GM19395 (cell line): ENCODE data around the gene SCP2.
"Not testable (repeated sequence)": the region's sequence is repeated elsewhere in the genome, so short reads cannot be mapped to it uniquely, and the experiment has no call there.

Source experiments
- ATAC-seq: cut with Tn5 transposase; IDR thresholded peaks from one replicate; pipeline ENCODE4 v1.9.1; 2021; ENCODE audit warnings: mild to moderate bottlenecking, moderate library complexity; ENCODE audit not compliant: unreplicated experiment

Gene SCP2

DNA sequence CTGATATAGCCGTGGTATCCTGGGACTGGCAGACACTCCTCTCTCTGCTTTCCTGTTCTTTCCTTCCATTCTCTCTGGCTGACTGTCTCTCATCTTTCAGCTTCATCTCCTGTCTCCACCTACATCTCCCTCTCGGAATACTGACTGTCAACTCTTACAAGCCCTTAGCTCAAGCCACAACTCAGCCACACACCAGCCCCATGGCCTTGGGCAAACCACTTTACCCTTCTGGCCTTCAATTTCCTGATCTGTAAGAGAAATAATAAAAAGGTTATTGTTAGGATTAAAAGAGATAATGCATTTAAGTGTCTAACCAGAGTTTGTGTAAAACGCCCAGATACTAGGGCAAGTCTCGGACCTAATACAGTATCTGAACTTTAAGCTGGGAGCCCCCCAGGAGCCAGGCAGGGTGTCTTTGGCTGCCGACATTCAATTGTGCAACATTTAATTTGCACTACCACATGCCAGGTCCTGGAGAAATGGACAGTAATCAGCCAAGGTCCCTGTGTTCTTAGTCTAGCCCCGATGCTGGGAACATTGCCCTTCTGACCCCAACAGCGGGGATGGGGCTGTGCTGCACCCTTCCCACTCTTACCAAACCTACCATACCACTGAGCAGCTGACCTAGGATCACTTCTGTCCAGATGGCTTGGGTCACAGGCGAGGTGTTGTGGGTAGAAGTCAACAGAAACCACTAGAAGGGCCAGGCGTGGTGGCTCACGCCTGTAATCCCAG is 10.7 kb upstream of the SCP2 start:
- no peak for ATAC-seq

- ATAC-seq = no peak
Measured at GRCh38 chr1:52917156-52917555, 9.9 kb upstream of the SCP2 start.

DNA sequence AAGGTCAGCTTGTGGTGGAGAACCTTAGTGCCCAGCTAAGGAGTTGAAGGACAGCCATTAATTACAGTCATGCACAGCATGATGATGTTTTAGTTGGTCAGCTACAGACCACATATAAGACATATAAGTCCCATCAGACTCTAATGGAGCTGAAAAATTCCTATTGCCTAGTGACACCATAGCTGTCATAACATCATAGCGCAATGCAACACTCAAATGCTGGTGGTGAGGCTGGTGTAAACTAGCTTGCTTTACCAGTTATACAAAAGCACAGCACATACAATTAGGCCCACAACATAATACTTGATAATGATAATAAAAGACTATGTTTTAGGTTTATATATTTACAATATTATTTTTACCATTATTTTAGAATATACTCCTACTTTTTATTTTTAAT is 9.5 kb upstream of the SCP2 start:
- ATAC-seq = no peak

- ATAC-seq = no peak
Measured at GRCh38 chr1:52918201-52918600, 8.9 kb upstream of the SCP2 start.

DNA sequence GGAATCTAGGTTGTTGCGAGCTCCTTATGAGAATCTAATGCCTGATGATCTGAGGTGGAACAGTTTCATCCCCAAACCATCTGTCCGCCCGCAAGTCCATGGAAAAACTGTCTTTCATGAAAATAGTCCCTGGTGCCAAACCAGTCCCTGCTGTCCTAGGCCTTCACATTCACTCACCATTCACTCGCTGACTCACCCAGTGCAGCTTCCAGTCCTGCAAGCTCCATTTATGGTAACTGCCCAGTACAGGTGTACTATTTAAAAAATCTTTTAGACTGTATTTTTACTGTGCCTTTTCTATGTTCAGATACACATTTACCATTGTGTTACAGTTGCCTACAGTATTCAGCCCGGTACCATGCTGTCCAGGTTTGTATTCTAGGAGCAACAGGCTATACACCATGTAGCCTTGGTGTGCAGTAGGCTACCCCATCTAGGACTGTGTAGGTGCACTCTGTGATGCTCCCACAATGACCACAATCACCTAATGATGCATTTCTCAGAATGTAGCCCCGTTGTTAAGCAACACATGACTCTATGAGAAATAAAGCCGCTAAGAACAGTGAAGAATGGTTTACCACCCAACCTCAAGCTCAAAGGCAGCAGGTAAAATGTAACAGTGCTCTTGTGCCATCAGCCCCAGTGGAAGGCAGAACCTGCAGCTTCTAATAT is 7.9 kb upstream of the SCP2 start:
- no peak for ATAC-seq

GRCh38 chr1:52919723-52920483 is 7.2 kb upstream of the SCP2 start:
- ATAC-seq = no peak

DNA sequence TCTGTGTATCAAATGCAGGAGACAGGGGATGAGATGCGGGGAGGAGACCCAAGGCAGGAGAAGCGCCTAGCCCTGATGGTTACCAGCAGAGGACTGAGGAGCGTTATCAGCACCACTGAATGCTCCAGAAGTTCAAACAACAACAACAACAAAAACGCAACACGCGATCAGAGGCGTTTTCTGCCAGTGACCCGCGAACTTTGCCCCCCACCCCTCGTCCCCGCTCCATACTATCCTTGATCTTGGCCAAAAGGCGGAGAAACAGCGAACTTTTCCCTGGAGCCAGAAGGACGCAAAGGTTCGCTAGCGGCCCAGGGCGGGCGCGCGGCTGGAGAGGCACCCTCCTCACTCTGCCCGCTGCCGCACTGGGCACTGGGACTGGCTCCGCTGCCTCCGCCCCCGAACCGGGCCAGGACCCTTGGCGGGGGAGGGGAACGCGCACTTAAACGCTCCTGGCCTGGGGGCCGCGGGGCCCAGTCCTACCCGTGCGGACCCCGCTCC is 6.2 kb upstream of the SCP2 start:
- ATAC-seq = peak; percentile 18

GRCh38 chr1:52925571-52926005 is 1.5 kb upstream of the SCP2 start:
- ATAC-seq = no peak

- ATAC-seq = peak; percentile 16
Measured at GRCh38 chr1:52926864-52927211, 238 bp upstream of the SCP2 start.

DNA sequence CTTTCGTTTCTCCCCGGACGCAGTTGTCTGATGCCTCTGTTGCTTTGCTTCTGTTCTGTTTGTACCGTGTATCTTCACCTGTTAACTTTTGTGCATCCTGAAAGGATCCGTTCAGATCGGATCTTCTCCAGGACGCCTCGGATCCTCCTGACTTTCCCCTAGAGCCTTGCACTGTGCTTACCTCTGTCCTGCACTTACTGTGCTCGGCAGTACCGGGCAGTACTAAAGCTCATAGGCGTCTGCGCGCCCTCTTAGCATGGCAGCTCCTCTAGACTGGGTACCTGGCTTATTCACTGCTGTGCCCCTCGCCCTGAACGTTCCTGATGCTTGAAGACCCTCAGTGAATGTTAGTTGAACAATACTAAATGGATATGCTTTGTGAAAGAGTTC is 934 bp downstream of the SCP2 start:
- peak; percentile 9 for ATAC-seq

DNA sequence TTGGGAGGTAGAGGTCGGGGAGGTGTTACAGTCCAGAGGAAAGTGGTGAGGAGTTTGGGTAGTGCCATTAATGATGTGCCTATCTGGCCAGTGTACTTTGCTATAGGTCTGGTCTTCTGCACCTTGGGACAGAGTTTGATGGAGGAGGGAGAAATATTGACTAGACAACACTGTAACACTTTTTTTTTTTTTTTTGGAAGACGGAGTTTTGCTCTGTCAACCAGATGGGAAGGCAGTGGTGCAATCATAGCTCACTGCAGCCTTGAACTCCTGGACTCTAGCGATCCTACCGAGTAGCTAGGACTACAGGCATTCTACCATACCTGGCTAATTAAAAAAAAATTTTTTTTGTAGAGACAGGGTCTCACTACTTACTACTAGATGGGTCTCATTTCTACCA is 1.9 kb downstream of the SCP2 start:
- ATAC-seq = no peak

DNA sequence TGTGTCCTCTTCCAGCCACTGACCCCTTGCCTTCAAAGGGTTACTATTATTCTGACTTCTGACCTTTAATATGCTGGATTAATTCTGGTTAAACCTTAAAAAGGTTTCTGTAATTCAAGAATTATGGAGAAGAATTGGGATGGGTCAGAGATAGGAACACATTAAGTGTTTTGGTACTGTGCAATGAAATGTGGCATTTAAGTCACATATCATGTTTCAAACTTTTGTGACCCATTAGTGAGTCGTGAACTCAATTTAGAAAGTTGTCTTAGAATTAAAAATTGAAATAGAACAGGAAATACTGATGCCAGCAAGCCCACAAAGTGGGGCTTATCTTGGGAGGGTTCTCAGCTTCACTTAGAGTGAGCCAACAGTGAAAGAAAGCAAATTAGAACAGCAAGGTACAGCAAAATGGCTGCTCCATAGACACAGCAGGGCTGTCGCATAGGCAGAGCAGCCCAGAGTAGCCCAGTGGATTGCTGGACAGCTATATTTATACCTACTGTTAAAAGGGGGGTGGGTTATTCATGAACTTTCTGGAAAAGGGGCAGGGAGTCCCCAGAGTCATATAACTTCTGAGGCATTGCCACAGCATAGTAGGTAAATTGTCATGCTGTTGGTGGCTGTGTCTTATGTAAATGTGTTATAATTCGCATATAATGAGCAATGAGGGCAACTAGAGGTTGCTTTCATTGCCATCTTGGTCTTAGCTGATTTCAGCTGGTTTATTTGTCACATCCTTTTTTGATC is 10.5 kb downstream of the SCP2 start:
- no peak for ATAC-seq

DNA sequence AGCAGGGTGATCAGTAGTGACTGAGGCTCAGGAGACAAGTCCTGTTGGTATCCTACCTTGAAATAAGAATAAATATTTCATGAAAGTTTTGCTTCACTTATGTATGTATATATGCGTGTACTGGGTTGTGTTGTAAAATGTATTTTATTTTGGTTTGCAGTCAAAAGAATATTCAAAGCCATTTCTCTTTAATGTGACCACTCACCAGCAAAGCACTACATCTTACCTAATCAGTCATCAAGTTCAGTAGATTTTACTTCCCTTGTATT is 11.0 kb downstream of the SCP2 start:
- ATAC-seq = no peak

GRCh38 chr1:52943876-52944416 is 16.9 kb downstream of the SCP2 start:
- no peak for ATAC-seq

DNA sequence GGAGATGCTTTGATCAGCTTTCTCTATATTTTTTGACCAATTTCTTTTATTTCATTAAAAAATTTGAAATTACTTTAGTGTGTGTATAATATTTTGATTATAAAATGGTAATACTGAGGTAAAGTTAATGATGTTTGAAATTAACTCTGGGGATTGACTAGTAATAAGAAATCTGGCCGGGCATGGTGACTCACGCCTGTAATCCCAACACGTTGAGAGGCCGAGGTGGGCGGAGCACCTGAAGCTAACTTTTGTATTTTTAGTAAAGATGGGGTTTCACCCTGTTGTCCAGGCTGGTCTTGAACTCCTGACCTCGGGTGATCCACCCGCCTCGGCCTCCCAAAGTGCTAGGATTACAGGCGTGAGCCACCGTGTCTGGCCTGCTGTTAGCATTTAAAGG is 17.5 kb downstream of the SCP2 start:
- ATAC-seq = no peak

DNA sequence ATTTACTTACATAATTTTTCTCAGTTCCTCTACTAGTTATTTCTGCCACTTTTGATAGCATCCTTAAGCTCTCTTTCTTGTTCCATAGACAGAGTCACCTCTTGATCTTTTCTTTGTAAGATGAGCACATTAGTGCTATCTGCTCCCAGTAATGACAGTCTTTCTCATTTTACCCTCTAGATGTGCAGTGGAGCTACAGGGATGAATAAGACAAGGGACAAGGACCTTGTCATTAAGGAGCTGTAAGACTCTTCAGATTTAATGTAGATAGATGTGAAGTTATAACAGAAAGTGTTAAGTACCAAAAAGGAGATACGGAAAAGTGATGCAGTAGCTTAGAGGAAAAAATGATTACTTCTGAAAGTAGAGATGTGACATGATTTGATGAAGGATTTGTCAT is 20.4 kb downstream of the SCP2 start:
- no peak for ATAC-seq

DNA sequence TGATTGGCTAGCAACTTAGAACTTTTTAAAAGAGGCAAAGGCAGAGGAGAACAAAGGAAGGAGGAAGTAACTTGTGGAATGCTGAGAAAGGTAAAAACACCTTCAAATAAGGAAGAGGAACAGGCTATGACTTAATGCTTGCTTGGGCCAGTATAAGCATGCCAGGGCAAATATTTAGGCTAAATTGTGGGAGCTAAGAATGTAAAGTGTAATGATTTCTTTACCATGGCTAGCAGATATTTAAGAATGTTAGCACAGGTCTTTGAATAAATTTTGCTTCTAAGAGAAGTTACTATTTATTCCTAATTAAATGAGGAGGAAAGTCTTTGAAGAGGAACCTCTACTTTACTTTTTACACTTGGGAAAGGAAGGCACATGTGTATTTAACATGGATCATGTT is 22.5 kb downstream of the SCP2 start:
- not testable (repeated sequence) for ATAC-seq

DNA sequence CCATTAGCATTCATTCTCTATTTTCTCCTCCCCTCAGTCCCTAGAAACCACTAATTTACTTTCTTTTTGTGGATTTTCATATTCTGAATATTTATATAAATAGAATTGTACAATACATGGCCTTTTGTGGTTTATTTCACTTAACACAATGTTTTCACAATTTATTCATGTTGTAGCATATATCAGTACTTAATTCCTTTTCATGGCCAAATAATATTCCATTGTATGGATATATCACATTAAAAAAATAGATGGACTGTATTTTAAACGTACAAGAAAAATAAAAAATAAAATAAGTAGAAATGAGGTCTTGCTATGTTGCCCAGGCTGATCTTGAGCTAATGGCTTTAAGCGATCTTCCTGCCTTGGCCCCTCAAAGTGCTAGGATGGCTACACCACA is 25.0 kb downstream of the SCP2 start:
- ATAC-seq = no peak

DNA sequence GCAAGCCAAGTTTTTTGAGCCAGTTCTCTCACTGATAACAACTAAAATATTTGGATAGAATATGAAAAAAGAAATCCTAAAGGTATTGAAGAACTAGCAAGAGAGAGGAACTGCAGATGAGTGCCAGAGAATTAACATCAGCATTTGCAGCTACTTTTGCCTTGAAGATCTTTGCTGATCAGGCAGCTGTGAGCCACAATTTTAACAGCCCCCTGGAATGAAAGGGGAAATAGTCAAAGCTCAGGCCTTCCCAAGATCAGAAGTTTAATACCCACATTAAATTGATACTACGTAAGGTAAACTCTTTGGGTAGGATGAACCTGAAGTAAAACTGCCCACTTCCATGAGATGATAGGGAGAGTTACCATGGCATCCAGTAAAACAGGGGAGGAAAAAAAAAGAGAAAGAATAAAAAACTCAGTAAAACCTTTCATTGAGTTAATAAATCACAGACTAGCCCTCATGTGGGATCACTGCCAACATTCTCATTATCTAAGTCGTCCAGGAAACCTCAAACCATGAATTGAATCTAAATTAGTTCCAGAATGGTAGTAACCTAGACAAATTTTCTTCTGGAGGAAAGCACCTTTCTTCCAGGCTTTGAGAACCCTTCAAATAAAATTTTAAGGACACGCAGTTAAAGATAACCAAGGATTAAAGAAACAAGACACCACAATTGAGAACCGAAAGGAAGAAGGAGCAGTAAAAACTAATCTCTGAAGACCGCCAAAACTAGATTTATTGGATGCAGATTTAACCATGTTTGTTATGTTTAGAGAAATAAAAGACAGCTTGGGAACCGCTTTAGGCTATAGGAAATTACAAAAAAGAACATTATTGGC is 28.3 kb downstream of the SCP2 start:
- no peak for ATAC-seq

GRCh38 chr1:52963101-52963500 is 36.0 kb downstream of the SCP2 start:
- no peak for ATAC-seq
